T-helper 2 cell treated with Interferon-gamma antibody and Interleukin-4, amounts not matched to agents 5 μg/mL and 100 μg/mL, for 36 hours (primary cell): ENCODE measurements around the gene MAP3K5.
"Not testable (repeated sequence)": the region's sequence is repeated elsewhere in the genome, so short reads cannot be mapped to it uniquely, and the experiment has no call there.

Experiments used
- DNase-seq: peaks from one replicate; pipeline ENCODE4 v3.0.0; 2021; ENCODE audit warnings: low spot score
- H3K27ac Mint-ChIP-seq: one replicate; pipeline ENCODE4 v1.8.0; 2021; ENCODE audit warnings: mild to moderate bottlenecking, mixed read lengths
- H3K27me3 Mint-ChIP-seq: one replicate; pipeline ENCODE4 v1.8.0; 2021; ENCODE audit warnings: low read depth, mixed read lengths
- H3K36me3 Mint-ChIP-seq: one replicate; pipeline ENCODE4 v1.8.0; 2021; ENCODE audit warnings: low read depth, mixed read lengths
- H3K4me1 Mint-ChIP-seq: one replicate; pipeline ENCODE4 v1.8.0; 2021; ENCODE audit warnings: low read depth, mixed read lengths
- H3K4me3 Mint-ChIP-seq: one replicate; pipeline ENCODE4 v1.8.0; 2022; ENCODE audit warnings: mild to moderate bottlenecking, moderate library complexity, mixed read lengths
- H3K9me3 Mint-ChIP-seq: one replicate; pipeline ENCODE4 v1.8.0; 2021; ENCODE audit warnings: mixed read lengths

The MAP3K5 gene, protein sequence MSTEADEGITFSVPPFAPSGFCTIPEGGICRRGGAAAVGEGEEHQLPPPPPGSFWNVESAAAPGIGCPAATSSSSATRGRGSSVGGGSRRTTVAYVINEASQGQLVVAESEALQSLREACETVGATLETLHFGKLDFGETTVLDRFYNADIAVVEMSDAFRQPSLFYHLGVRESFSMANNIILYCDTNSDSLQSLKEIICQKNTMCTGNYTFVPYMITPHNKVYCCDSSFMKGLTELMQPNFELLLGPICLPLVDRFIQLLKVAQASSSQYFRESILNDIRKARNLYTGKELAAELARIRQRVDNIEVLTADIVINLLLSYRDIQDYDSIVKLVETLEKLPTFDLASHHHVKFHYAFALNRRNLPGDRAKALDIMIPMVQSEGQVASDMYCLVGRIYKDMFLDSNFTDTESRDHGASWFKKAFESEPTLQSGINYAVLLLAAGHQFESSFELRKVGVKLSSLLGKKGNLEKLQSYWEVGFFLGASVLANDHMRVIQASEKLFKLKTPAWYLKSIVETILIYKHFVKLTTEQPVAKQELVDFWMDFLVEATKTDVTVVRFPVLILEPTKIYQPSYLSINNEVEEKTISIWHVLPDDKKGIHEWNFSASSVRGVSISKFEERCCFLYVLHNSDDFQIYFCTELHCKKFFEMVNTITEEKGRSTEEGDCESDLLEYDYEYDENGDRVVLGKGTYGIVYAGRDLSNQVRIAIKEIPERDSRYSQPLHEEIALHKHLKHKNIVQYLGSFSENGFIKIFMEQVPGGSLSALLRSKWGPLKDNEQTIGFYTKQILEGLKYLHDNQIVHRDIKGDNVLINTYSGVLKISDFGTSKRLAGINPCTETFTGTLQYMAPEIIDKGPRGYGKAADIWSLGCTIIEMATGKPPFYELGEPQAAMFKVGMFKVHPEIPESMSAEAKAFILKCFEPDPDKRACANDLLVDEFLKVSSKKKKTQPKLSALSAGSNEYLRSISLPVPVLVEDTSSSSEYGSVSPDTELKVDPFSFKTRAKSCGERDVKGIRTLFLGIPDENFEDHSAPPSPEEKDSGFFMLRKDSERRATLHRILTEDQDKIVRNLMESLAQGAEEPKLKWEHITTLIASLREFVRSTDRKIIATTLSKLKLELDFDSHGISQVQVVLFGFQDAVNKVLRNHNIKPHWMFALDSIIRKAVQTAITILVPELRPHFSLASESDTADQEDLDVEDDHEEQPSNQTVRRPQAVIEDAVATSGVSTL (N-terminal part only)

DNA sequence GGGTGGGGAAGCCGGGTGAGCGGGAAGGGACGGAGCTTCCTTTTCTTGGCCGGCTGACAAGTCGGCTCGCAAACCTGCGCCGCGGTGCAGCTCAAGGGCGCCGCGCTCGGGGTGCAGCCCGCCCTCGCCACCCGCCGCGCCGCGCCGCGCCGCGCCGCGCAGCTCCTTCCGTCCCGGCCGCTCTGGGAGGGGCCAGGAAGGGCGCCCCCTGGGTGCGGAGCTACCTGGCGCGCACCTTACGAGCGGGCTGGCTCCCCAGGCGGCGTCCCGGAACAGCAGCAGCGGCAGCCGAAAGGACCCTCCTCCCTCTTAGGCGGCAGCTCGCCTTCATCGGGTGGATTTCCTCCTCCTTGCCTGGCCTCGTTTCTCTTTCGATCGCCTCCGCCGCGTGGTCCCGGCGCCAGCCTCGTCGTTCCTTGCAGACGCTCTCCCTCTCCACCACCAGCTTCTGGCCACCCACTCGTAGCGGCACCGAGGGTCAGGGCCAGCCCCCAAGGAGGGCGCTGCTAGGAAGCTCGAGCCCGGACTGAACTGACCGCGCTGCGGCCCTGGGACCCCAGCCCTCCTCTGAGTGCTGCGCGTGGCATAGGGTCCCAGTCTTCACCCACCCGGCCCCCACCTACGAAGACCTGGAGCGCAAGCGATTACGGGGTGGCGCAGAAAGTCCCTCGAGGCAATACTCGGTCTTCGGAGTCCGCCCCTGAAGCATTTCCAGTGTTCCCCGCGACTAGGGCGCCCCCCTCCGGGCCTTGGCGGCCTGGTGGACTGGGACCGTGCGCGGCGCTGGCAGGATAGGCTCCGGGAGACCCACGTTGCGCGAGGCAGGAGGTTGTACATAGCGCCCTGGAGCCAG is at the start of gene MAP3K5:
MAP3K5 (minus strand) TSS at position 68 of the 853 bp plus-strand sequence. CDS start 320 bp downstream, outside the sequence.
- H3K36me3 Mint-ChIP-seq: peaks cover 28% of the 10 kb centered on the region
- peak within 1 kb of the TSS; percentile 97 for H3K4me3 Mint-ChIP-seq
- peaks cover 6% of the 10 kb centered on the region for H3K27me3 Mint-ChIP-seq
- H3K9me3 Mint-ChIP-seq: peaks cover 4% of the 10 kb centered on the region
- DNase-seq: peak; percentile 89
- peaks cover 30% of the 10 kb centered on the region for H3K4me1 Mint-ChIP-seq
- H3K27ac Mint-ChIP-seq: peak within 1 kb of the TSS; percentile 96

- Mint-ChIP-seq H3K27me3 (no peaks in the 10 kb centered on the region), H3K4me1 (no peaks in the 10 kb centered on the region), H3K4me3 (no peak overlapping the region), H3K9me3 (no peaks in the 10 kb centered on the region), H3K27ac (no peak overlapping the region), H3K36me3 (peaks cover 3% of the 10 kb centered on the region)
- DNase-seq: no peak
Observed at GRCh38 chr6:136840276-136841001, 48.2 kb upstream of the MAP3K5 start.

GRCh38 chr6:136831873-136832562 is 39.7 kb upstream of the MAP3K5 start:
- no peak for DNase-seq
- H3K9me3 Mint-ChIP-seq: peaks cover 25% of the 10 kb centered on the region
- H3K27me3 Mint-ChIP-seq: no peaks in the 10 kb centered on the region
- H3K36me3 Mint-ChIP-seq: peaks cover 47% of the 10 kb centered on the region
- H3K4me1 Mint-ChIP-seq: peaks cover 2% of the 10 kb centered on the region
- no peak overlapping the region for H3K4me3 Mint-ChIP-seq
- H3K27ac Mint-ChIP-seq: no peak overlapping the region

GRCh38 chr6:136826216-136826615 is 33.9 kb upstream of the MAP3K5 start:
- Mint-ChIP-seq H3K4me1 (peaks cover 17% of the 10 kb centered on the region), H3K9me3 (peaks cover 4% of the 10 kb centered on the region), H3K27me3 (no peaks in the 10 kb centered on the region), H3K4me3 (no peak overlapping the region), H3K36me3 (peaks cover 39% of the 10 kb centered on the region), H3K27ac (no peak overlapping the region)
- DNase-seq: no peak

DNA sequence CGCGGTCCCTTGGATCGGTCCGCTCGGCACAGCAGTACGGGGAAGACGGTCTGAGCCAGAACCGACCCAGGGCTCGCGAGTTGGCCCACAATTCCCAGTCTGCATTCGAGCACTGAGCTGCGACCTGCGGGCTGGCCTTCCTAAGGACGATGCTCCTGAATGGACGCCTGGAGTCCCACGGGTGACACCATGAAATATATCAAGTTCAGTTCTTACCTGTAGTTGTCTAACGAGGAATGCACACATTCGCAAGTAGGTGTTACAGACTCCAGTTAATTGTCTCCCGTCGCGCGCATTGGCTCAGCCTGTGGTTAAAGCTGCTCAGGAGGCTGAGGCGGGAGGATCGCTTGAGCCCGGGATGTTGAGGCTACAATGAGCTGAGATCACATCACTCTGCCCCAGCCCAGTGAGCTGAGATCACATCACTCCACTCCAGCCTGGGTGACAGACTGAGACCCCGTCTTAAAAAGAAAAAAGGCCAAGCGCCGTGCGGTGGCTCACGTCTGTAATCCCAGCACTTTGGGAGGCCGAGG is 30.9 kb upstream of the MAP3K5 start:
- peaks cover 15% of the 10 kb centered on the region for H3K4me1 Mint-ChIP-seq
- H3K9me3 Mint-ChIP-seq: no peaks in the 10 kb centered on the region
- H3K4me3 Mint-ChIP-seq: peak overlapping the region; percentile 89
- no peaks in the 10 kb centered on the region for H3K27me3 Mint-ChIP-seq
- no peak for DNase-seq
- peaks cover 18% of the 10 kb centered on the region for H3K36me3 Mint-ChIP-seq
- peak overlapping the region; percentile 84 for H3K27ac Mint-ChIP-seq

- Mint-ChIP-seq H3K9me3 (no peaks in the 10 kb centered on the region), H3K27me3 (peaks cover 2% of the 10 kb centered on the region), H3K4me1 (peaks cover 15% of the 10 kb centered on the region), H3K36me3 (peaks cover 16% of the 10 kb centered on the region), H3K4me3 (peak within 1 kb of the TSS; percentile 94), H3K27ac (peak within 1 kb of the TSS; percentile 90)
- peak; percentile 89 for DNase-seq
Observed at GRCh38 chr6:136822376-136823127, 30.3 kb upstream of the MAP3K5 start, which contains the start of gene PEX7. Gene PEX7, plus strand, starts transcription at chr6:136822592. Its CDS starts 74 bp downstream, at chr6:136822666.

GRCh38 chr6:136822046-136822375 is 29.7 kb upstream of the MAP3K5 start:
- peaks cover 6% of the 10 kb centered on the region for H3K27me3 Mint-ChIP-seq
- peak overlapping the region; percentile 94 for H3K4me3 Mint-ChIP-seq
- peak overlapping the region; percentile 90 for H3K27ac Mint-ChIP-seq
- H3K36me3 Mint-ChIP-seq: peaks cover 14% of the 10 kb centered on the region
- DNase-seq: peak; percentile 37
- peaks cover 15% of the 10 kb centered on the region for H3K4me1 Mint-ChIP-seq
- no peaks in the 10 kb centered on the region for H3K9me3 Mint-ChIP-seq

- peaks cover 14% of the 10 kb centered on the region for H3K4me1 Mint-ChIP-seq
- DNase-seq: no peak
- H3K27me3 Mint-ChIP-seq: peaks cover 11% of the 10 kb centered on the region
- no peak overlapping the region for H3K27ac Mint-ChIP-seq
- H3K9me3 Mint-ChIP-seq: no peaks in the 10 kb centered on the region
- peaks cover 3% of the 10 kb centered on the region for H3K36me3 Mint-ChIP-seq
- H3K4me3 Mint-ChIP-seq: no peak overlapping the region
Observed at GRCh38 chr6:136820561-136820960, 28.3 kb upstream of the MAP3K5 start.

GRCh38 chr6:136816656-136817055 is 24.4 kb upstream of the MAP3K5 start:
- H3K36me3 Mint-ChIP-seq: no peaks in the 10 kb centered on the region
- no peak for DNase-seq
- H3K27me3 Mint-ChIP-seq: peaks cover 12% of the 10 kb centered on the region
- H3K4me3 Mint-ChIP-seq: no peak overlapping the region
- no peak overlapping the region for H3K27ac Mint-ChIP-seq
- H3K4me1 Mint-ChIP-seq: peaks cover 6% of the 10 kb centered on the region
- H3K9me3 Mint-ChIP-seq: no peaks in the 10 kb centered on the region

- peaks cover 14% of the 10 kb centered on the region for H3K27me3 Mint-ChIP-seq
- H3K27ac Mint-ChIP-seq, H3K9me3 Mint-ChIP-seq, H3K4me3 Mint-ChIP-seq, H3K4me1 Mint-ChIP-seq, DNase-seq, H3K36me3 Mint-ChIP-seq: not testable (repeated sequence)
Observed at GRCh38 chr6:136815608-136816007, 23.3 kb upstream of the MAP3K5 start.

- Mint-ChIP-seq H3K9me3 (no peaks in the 10 kb centered on the region), H3K4me3 (no peak overlapping the region), H3K4me1 (peaks cover 2% of the 10 kb centered on the region), H3K27ac (no peak overlapping the region), H3K27me3 (peaks cover 9% of the 10 kb centered on the region), H3K36me3 (no peaks in the 10 kb centered on the region)
- no peak for DNase-seq
Observed at GRCh38 chr6:136812174-136812573, 19.9 kb upstream of the MAP3K5 start.
